ENCODE measurements around the gene LUC7L2. TPM values are rescaled to one million over a fixed set of nuclear protein-coding genes. Genes with fewer than 3 reads are reported as not detected.

Gene LUC7L2
- total and polyA plus RNA-seq, 9 of the 15 experiments (the other 6 are each of a cell fraction or from before 2014, with no cell fraction given): 56.1 to 207 (median 141) TPM

- TF ChIP-seq NFRKB (IDR thresholded peaks at IDR 0.05; ENCODE audit: low read depth): peak; percentile 77
- TF ChIP-seq FOXK2 (conservative IDR thresholded peaks at IDR 0.05 in 1 of 2, IDR thresholded peaks at IDR 0.05 in 1 of 2; ENCODE audit: low read depth in 2 of 2): no peak; a peak in 2 of 4 replicates
- TF ChIP-seq TCF15 (CRISPR knock-in tag; IDR thresholded peaks at IDR 0.05): no peak
- TF ChIP-seq TFAP4 (CRISPR knock-in tag; IDR thresholded peaks at IDR 0.05; ENCODE audit: borderline replicate concordance): peak; percentile 95
- TF ChIP-seq RCOR1 (IDR thresholded peaks at IDR 0.05; ENCODE audit: borderline replicate concordance in 1 of 2, low read depth in 2 of 2, low read length in 2 of 2): peak; percentile 22 to 68; a peak in 2 of 4 replicates
- TF ChIP-seq CXXC5 (CRISPR knock-in tag; IDR thresholded peaks at IDR 0.05): peak; percentile 97
- TF ChIP-seq FOS (IDR thresholded peaks at IDR 0.05; ENCODE audit: extremely low read depth, insufficient read length): no peak
- peak; percentile 46; the same call in 1 of the 2 replicates for TF ChIP-seq FOSL1 (tag; conservative IDR thresholded peaks at IDR 0.05)
- no peak for TF ChIP-seq ZNF707 (CRISPR knock-in tag; conservative IDR thresholded peaks at IDR 0.05)
- TF ChIP-seq HMBOX1 (IDR thresholded peaks at IDR 0.05): peak; percentile 86
- TF ChIP-seq MCM2 (IDR thresholded peaks at IDR 0.05; ENCODE audit: low read depth): no peak
- no peak for TF ChIP-seq ZNF407 (IDR thresholded peaks at IDR 0.05; ENCODE audit: low read depth)
- no peak for TF ChIP-seq PCBP2 (IDR thresholded peaks at IDR 0.05; ENCODE audit: low read depth, low read length, poor library complexity, severe bottlenecking)
- peak; percentile 48; the same call in 1 of the 2 replicates for TF ChIP-seq ZBTB12 (CRISPR knock-in tag; IDR thresholded peaks at IDR 0.05)
- TF ChIP-seq ELF1 (tag; IDR thresholded peaks at IDR 0.05): peak; percentile 60; the same call in 1 of the 2 replicates
Measured at GRCh38 chr7:139359366-139360209, at the start of gene LUC7L2 (continued).
